ENCODE data around the gene APBB1.

The APBB1 gene

GRCh38 chr11:6437993-6438392 lies 19.1 kb upstream of the APBB1 start:
- Histone ChIP-seq H3K36me3 (ENCODE audit: insufficient read depth, insufficient read length, low read length) (no peaks in the 10 kb centered on the region), H3K9ac (ENCODE audit: insufficient read length, low read depth) (no peak overlapping the region), H3K27me3 (ENCODE audit: insufficient read depth, insufficient read length) (no peaks in the 10 kb centered on the region), H3K9me3 (ENCODE audit: insufficient read depth, low read length) (no peaks in the 10 kb centered on the region), H3K4me1 (ENCODE audit: insufficient read depth, insufficient read length) (peaks cover 6% of the 10 kb centered on the region), H3K4me3 (ENCODE audit: insufficient read length, low read depth) (no peak overlapping the region)
- DNase-seq (ENCODE audit: low read depth, low spot score): no peak
- TF ChIP-seq SUZ12 (IDR thresholded peaks at IDR 0.05; ENCODE audit: extremely low read depth, insufficient read depth, insufficient read length): no peak
- TF ChIP-seq YY1 (IDR thresholded peaks at IDR 0.05; ENCODE audit: insufficient read depth, insufficient read length): no peak

GRCh38 chr11:6437423-6437822 lies 18.5 kb upstream of the APBB1 start:
- H3K4me1 ChIP-seq (ENCODE audit: insufficient read depth, insufficient read length): peaks cover 6% of the 10 kb centered on the region
- no peak overlapping the region for H3K9ac ChIP-seq (ENCODE audit: insufficient read length, low read depth)
- no peaks in the 10 kb centered on the region for H3K27me3 ChIP-seq (ENCODE audit: insufficient read depth, insufficient read length)
- no peaks in the 10 kb centered on the region for H3K36me3 ChIP-seq (ENCODE audit: insufficient read depth, insufficient read length, low read length)
- no peaks in the 10 kb centered on the region for H3K9me3 ChIP-seq (ENCODE audit: insufficient read depth, low read length)
- H3K4me3 ChIP-seq (ENCODE audit: insufficient read length, low read depth): no peak overlapping the region
- TF ChIP-seq ZNF274 (IDR thresholded peaks at IDR 0.05; ENCODE audit: low read depth, low read length): no peak
- TF ChIP-seq SUZ12 (IDR thresholded peaks at IDR 0.05; ENCODE audit: extremely low read depth, insufficient read depth, insufficient read length): no peak
- no peak for TF ChIP-seq YY1 (IDR thresholded peaks at IDR 0.05; ENCODE audit: insufficient read depth, insufficient read length)
- no peak for DNase-seq (ENCODE audit: low read depth, low spot score)

GRCh38 chr11:6433998-6434660 lies 15.2 kb upstream of the APBB1 start:
- Histone ChIP-seq H3K9ac (ENCODE audit: insufficient read length, low read depth) (no peak overlapping the region), H3K9me3 (ENCODE audit: insufficient read depth, low read length) (no peaks in the 10 kb centered on the region), H3K4me1 (ENCODE audit: insufficient read depth, insufficient read length) (no peaks in the 10 kb centered on the region), H3K4me3 (ENCODE audit: insufficient read length, low read depth) (no peak overlapping the region), H3K27me3 (ENCODE audit: insufficient read depth, insufficient read length) (no peaks in the 10 kb centered on the region), H3K36me3 (ENCODE audit: insufficient read depth, insufficient read length, low read length) (no peaks in the 10 kb centered on the region)
- TF ChIP-seq ZNF274 (IDR thresholded peaks at IDR 0.05; ENCODE audit: low read depth, low read length) (no peak), YY1 (IDR thresholded peaks at IDR 0.05; ENCODE audit: insufficient read depth, insufficient read length) (no peak), SUZ12 (IDR thresholded peaks at IDR 0.05; ENCODE audit: extremely low read depth, insufficient read depth, insufficient read length) (no peak)
- DNase-seq (ENCODE audit: low read depth, low spot score): no peak

GRCh38 chr11:6431861-6432260 lies 13.0 kb upstream of the APBB1 start:
- DNase-seq (ENCODE audit: low read depth, low spot score): no peak
- H3K9me3 ChIP-seq (ENCODE audit: insufficient read depth, low read length): no peaks in the 10 kb centered on the region
- H3K4me3 ChIP-seq (ENCODE audit: insufficient read length, low read depth): no peak overlapping the region
- H3K36me3 ChIP-seq (ENCODE audit: insufficient read depth, insufficient read length, low read length): no peaks in the 10 kb centered on the region
- no peak overlapping the region for H3K9ac ChIP-seq (ENCODE audit: insufficient read length, low read depth)
- H3K27me3 ChIP-seq (ENCODE audit: insufficient read depth, insufficient read length): no peaks in the 10 kb centered on the region
- TF ChIP-seq YY1 (IDR thresholded peaks at IDR 0.05; ENCODE audit: insufficient read depth, insufficient read length) (no peak), SUZ12 (IDR thresholded peaks at IDR 0.05; ENCODE audit: extremely low read depth, insufficient read depth, insufficient read length) (no peak), ZNF274 (IDR thresholded peaks at IDR 0.05; ENCODE audit: low read depth, low read length) (no peak)
- H3K4me1 ChIP-seq (ENCODE audit: insufficient read depth, insufficient read length): no peaks in the 10 kb centered on the region

GRCh38 chr11:6427516-6427915 lies 8.6 kb upstream of the APBB1 start:
- Histone ChIP-seq H3K27me3 (ENCODE audit: insufficient read depth, insufficient read length) (no peaks in the 10 kb centered on the region), H3K9ac (ENCODE audit: insufficient read length, low read depth) (no peak overlapping the region), H3K9me3 (ENCODE audit: insufficient read depth, low read length) (no peaks in the 10 kb centered on the region), H3K36me3 (ENCODE audit: insufficient read depth, insufficient read length, low read length) (no peaks in the 10 kb centered on the region), H3K4me3 (ENCODE audit: insufficient read length, low read depth) (no peak overlapping the region), H3K4me1 (ENCODE audit: insufficient read depth, insufficient read length) (no peaks in the 10 kb centered on the region)
- TF ChIP-seq SUZ12 (IDR thresholded peaks at IDR 0.05; ENCODE audit: extremely low read depth, insufficient read depth, insufficient read length) (no peak), ZNF274 (IDR thresholded peaks at IDR 0.05; ENCODE audit: low read depth, low read length) (no peak), YY1 (IDR thresholded peaks at IDR 0.05; ENCODE audit: insufficient read depth, insufficient read length) (no peak)
- DNase-seq (ENCODE audit: low read depth, low spot score): peak; percentile 39

- TF ChIP-seq YY1 (IDR thresholded peaks at IDR 0.05; ENCODE audit: insufficient read depth, insufficient read length): no peak
- TF ChIP-seq SUZ12 (IDR thresholded peaks at IDR 0.05; ENCODE audit: extremely low read depth, insufficient read depth, insufficient read length): no peak
- TF ChIP-seq ZNF274 (IDR thresholded peaks at IDR 0.05; ENCODE audit: low read depth, low read length): no peak
- DNase-seq (ENCODE audit: low read depth, low spot score): no peak
- Histone ChIP-seq H3K36me3 (ENCODE audit: insufficient read depth, insufficient read length, low read length) (no peaks in the 10 kb centered on the region), H3K9me3 (ENCODE audit: insufficient read depth, low read length) (no peaks in the 10 kb centered on the region), H3K4me3 (ENCODE audit: insufficient read length, low read depth) (no peak overlapping the region), H3K27me3 (ENCODE audit: insufficient read depth, insufficient read length) (peaks cover 30% of the 10 kb centered on the region), H3K9ac (ENCODE audit: insufficient read length, low read depth) (no peak overlapping the region), H3K4me1 (ENCODE audit: insufficient read depth, insufficient read length) (peaks cover 3% of the 10 kb centered on the region)
Measured at GRCh38 chr11:6420677-6421076, 1.8 kb upstream of the APBB1 start.

GRCh38 chr11:6418557-6419008 lies 311 bp downstream of the APBB1 start:
- peak overlapping the region; percentile 76 for H3K4me3 ChIP-seq (ENCODE audit: insufficient read length, low read depth)
- peaks cover 30% of the 10 kb centered on the region for H3K27me3 ChIP-seq (ENCODE audit: insufficient read depth, insufficient read length)
- H3K9ac ChIP-seq (ENCODE audit: insufficient read length, low read depth): peak overlapping the region; percentile 86
- peaks cover 3% of the 10 kb centered on the region for H3K4me1 ChIP-seq (ENCODE audit: insufficient read depth, insufficient read length)
- no peak for DNase-seq (ENCODE audit: low read depth, low spot score)
- H3K9me3 ChIP-seq (ENCODE audit: insufficient read depth, low read length): no peaks in the 10 kb centered on the region
- TF ChIP-seq YY1 (IDR thresholded peaks at IDR 0.05; ENCODE audit: insufficient read depth, insufficient read length) (no peak), ZNF274 (IDR thresholded peaks at IDR 0.05; ENCODE audit: low read depth, low read length) (no peak), SUZ12 (IDR thresholded peaks at IDR 0.05; ENCODE audit: extremely low read depth, insufficient read depth, insufficient read length) (no peak)
- no peaks in the 10 kb centered on the region for H3K36me3 ChIP-seq (ENCODE audit: insufficient read depth, insufficient read length, low read length)
